Measurements from ENCODE around the gene PORCN. TPM values are rescaled to one million over a fixed set of nuclear protein-coding genes. Genes with fewer than 3 reads are reported as not detected.

The PORCN gene
- total and polyA plus RNA-seq, 9 of the 15 experiments (the other 6 are each of a cell fraction or from before 2014, with no cell fraction given), result 0.34 to 5.1 (median 2.8) TPM

DNA sequence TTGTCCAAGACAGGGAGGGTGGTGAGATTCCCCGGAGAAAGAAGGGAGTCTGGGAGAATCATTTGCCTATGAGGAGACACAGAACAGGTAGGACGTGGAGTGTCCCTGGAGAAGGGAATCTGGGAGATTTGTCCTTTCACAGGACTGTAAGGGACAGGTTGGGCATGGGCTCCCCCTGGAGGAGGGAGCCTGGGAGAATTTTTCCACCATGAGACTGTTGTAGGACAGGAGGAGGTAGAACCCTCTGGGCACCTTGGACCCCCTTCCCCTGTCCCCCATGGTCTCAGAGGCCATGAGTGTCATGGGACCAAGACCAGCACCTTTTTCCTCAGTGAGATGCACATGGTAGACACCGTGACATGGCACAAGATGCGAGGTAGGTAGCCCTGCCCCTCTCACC is 2.8 kb downstream of the PORCN start (continued):
- no peak for TF ChIP-seq PCBP1 (IDR thresholded peaks at IDR 0.05; ENCODE audit: low read depth, low read length, poor library complexity, severe bottlenecking)
- TF ChIP-seq, protein P1, sequence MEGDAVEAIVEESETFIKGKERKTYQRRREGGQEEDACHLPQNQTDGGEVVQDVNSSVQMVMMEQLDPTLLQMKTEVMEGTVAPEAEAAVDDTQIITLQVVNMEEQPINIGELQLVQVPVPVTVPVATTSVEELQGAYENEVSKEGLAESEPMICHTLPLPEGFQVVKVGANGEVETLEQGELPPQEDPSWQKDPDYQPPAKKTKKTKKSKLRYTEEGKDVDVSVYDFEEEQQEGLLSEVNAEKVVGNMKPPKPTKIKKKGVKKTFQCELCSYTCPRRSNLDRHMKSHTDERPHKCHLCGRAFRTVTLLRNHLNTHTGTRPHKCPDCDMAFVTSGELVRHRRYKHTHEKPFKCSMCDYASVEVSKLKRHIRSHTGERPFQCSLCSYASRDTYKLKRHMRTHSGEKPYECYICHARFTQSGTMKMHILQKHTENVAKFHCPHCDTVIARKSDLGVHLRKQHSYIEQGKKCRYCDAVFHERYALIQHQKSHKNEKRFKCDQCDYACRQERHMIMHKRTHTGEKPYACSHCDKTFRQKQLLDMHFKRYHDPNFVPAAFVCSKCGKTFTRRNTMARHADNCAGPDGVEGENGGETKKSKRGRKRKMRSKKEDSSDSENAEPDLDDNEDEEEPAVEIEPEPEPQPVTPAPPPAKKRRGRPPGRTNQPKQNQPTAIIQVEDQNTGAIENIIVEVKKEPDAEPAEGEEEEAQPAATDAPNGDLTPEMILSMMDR (IDR thresholded peaks at IDR 0.05 in 2 of 3, conservative IDR thresholded peaks at IDR 0.05 in 1 of 3; ENCODE audit: insufficient read depth in 2 of 3, low read depth in 1 of 3, low read length in 3 of 3), result peak; percentile 32 to 60 (median 49)

DNA sequence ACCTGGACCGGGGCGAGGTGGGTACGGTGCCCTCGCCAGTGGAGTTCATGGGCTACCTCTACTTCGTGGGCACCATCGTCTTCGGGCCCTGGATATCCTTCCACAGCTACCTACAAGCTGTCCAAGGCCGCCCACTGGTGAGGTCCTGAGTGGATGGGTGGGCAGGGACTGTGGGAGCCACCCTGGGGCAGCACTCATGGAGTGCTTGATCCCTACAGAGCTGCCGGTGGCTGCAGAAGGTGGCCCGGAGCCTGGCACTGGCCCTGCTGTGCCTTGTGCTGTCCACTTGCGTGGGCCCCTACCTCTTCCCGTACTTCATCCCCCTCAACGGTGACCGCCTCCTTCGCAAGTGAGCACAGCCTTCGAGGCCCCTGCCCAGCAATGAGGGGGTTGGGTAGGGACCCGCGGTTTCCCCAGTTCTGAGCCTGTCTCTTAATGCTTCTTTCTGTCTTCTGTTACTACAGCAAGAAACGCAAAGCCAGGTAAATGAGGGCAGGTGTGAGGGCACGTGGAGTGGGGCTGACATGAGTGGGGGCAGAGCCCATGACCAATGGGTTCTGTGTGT is 3.7 kb downstream of the PORCN start:
- ChIA-PET POLR2A (no interaction called here), CTCF (ENCODE audit: low intra/inter-chr PET ratio) (no interaction called here)
- H3K9me3 ChIP-seq (replicated peaks; ENCODE audit: control insufficient read depth, insufficient read depth, low read depth, low read length), result no peaks in the 10 kb centered on the region
- FAIRE-seq, result no peak
- in situ Hi-C loops (cut with MboI), result no loop called here
- H3K27ac ChIP-seq (ENCODE audit: extremely low read depth, low read depth, low read length), result no peak overlapping the region
- H3K4me2 ChIP-seq (ENCODE audit: insufficient read depth, low read length), result no peak overlapping the region
- H4K20me1 ChIP-seq (replicated peaks; ENCODE audit: control insufficient read depth, insufficient read depth, low read length), result no peaks in the 10 kb centered on the region
- ATAC-seq, result no peak
- BruUV-seq (replicated peaks), result no TSS peak
- no peak for DNase-seq (ENCODE audit: extremely low read depth in 1 of 4, low spot score in 3 of 4)
- no peaks in the 10 kb centered on the region for H3K27me3 ChIP-seq (ENCODE audit: control insufficient read depth in 2 of 2, insufficient read depth in 2 of 2, low read length in 2 of 2)
- peaks cover 4% of the 10 kb centered on the region for H3K9me1 ChIP-seq (ENCODE audit: control insufficient read depth, insufficient read depth, low read length)
- no peak overlapping the region for H2AFZ ChIP-seq (ENCODE audit: low read depth, low read length)
- peaks cover 17 to 47% of the 10 kb centered on the region in 2 experiments; a peak in 4 of 5 replicates for H3K4me1 ChIP-seq (replicated peaks in 1 of 2; ENCODE audit: control insufficient read depth in 2 of 2, insufficient read depth in 2 of 2, low read length in 2 of 2)
- 73% methylated on average over 13 of the region's 20 CpGs for WGBS (ENCODE audit: insufficient coverage, low coverage, missing lambda C conversion rate)
- intact Hi-C loops (cut with micrococcal nuclease), result no loop called here
- H3K9ac ChIP-seq (ENCODE audit: insufficient read depth in 1 of 2, low read depth in 2 of 2, low read length in 2 of 2), result no peak overlapping the region
- no peaks in the 10 kb centered on the region; the same call in 2 of the 3 replicates for H3K36me3 ChIP-seq (ENCODE audit: control insufficient read depth, insufficient read depth, low read length)
- H3K79me2 ChIP-seq (ENCODE audit: control insufficient read depth, insufficient read depth, low read length), result peaks cover 5% of the 10 kb centered on the region; the same call in 2 of the 3 replicates
- H3K4me3 ChIP-seq, result no peak overlapping the region
- TF ChIP-seq KHSRP (IDR thresholded peaks at IDR 0.05) (no peak), MYC (IDR thresholded peaks at IDR 0.05; ENCODE audit: low read depth, low read length) (no peak), MYC (CRISPR knock-in tag; IDR thresholded peaks at IDR 0.05; ENCODE audit: borderline replicate concordance, low read depth) (no peak), KAT7 (CRISPR knock-in tag; IDR thresholded peaks at IDR 0.05; ENCODE audit: borderline replicate concordance) (no peak), RBM34 (IDR thresholded peaks at IDR 0.05; ENCODE audit: borderline replicate concordance, insufficient read depth, low read length) (no peak), SAFB2 (IDR thresholded peaks at IDR 0.05; ENCODE audit: borderline replicate concordance, low read depth, low read length, severe bottlenecking) (no peak), BDP1 (IDR thresholded peaks at IDR 0.05; ENCODE audit: insufficient read depth, insufficient read length) (no peak), ZNF232 (CRISPR knock-in tag; IDR thresholded peaks at IDR 0.05) (no peak)
- TF ChIP-seq, protein P2, sequence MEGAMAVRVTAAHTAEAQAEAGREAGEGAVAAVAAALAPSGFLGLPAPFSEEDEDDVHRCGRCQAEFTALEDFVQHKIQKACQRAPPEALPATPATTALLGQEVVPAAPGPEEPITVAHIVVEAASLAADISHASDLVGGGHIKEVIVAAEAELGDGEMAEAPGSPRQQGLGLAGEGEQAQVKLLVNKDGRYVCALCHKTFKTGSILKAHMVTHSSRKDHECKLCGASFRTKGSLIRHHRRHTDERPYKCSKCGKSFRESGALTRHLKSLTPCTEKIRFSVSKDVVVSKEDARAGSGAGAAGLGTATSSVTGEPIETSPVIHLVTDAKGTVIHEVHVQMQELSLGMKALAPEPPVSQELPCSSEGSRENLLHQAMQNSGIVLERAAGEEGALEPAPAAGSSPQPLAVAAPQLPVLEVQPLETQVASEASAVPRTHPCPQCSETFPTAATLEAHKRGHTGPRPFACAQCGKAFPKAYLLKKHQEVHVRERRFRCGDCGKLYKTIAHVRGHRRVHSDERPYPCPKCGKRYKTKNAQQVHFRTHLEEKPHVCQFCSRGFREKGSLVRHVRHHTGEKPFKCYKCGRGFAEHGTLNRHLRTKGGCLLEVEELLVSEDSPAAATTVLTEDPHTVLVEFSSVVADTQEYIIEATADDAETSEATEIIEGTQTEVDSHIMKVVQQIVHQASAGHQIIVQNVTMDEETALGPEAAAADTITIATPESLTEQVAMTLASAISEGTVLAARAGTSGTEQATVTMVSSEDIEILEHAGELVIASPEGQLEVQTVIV (CRISPR knock-in tag; IDR thresholded peaks at IDR 0.05; ENCODE audit: borderline replicate concordance), result no peak
- TF ChIP-seq, protein P3, sequence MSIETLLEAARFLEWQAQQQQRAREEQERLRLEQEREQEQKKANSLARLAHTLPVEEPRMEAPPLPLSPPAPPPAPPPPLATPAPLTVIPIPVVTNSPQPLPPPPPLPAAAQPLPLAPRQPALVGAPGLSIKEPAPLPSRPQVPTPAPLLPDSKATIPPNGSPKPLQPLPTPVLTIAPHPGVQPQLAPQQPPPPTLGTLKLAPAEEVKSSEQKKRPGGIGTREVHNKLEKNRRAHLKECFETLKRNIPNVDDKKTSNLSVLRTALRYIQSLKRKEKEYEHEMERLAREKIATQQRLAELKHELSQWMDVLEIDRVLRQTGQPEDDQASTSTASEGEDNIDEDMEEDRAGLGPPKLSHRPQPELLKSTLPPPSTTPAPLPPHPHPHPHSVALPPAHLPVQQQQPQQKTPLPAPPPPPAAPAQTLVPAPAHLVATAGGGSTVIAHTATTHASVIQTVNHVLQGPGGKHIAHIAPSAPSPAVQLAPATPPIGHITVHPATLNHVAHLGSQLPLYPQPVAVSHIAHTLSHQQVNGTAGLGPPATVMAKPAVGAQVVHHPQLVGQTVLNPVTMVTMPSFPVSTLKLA (conservative IDR thresholded peaks at IDR 0.05), result no peak
- TF ChIP-seq, protein P4, sequence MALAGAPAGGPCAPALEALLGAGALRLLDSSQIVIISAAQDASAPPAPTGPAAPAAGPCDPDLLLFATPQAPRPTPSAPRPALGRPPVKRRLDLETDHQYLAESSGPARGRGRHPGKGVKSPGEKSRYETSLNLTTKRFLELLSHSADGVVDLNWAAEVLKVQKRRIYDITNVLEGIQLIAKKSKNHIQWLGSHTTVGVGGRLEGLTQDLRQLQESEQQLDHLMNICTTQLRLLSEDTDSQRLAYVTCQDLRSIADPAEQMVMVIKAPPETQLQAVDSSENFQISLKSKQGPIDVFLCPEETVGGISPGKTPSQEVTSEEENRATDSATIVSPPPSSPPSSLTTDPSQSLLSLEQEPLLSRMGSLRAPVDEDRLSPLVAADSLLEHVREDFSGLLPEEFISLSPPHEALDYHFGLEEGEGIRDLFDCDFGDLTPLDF (CRISPR knock-in tag; IDR thresholded peaks at IDR 0.05), result no peak
